SK-N-SH (cell line): Measurements from ENCODE around the gene CRCP. TPM values are rescaled to one million over a fixed set of nuclear protein-coding genes. Genes with fewer than 3 reads are reported as not detected.

Source experiments
- CTCF ChIA-PET: fragments of 300-600, 350-600 bp; formaldehyde crosslinking; extraction: SDS; loops from one replicate; lab custom pipeline; 2021; lab: Yijun Ruan, JAX
- POLR2A ChIA-PET: fragments of 350-600 bp; sonication (Branson Sonifier 250); formaldehyde crosslinking; extraction: SDS; loops from one replicate; lab custom pipeline; 2020; ENCODE audit warnings: antibody characterized with exemption, inconsistent platforms; lab: Yijun Ruan, JAX
- DNase-seq: peaks from one replicate; pipeline ENCODE4 v3.0.0; 2012
- H2AFZ ChIP-seq: fragments of 200-600 bp; sonication (generic); 2 replicates; pipeline ENCODE4 v1.8.1; 2016; ENCODE audit warnings: antibody characterized with exemption, mild to moderate bottlenecking, low read depth
- H3F3A ChIP-seq: fragments of 200-600 bp; sonication (generic); replicated peaks from 2 replicates; pipeline ENCODE3; 2016; ENCODE audit warnings: antibody characterized with exemption, mild to moderate bottlenecking; ENCODE audit not compliant: insufficient read depth
- H3K27ac ChIP-seq, 2 experiments: fragments of 200-500 bp in 1 of 2; fragments of 200-600 bp in 1 of 2; sonication (Bioruptor generic) in 1 of 2; sonication (generic), shearing (Covaris generic) in 1 of 2; 2 replicates each; pipeline versions ENCODE4 v1.5.1 to v1.6.1; 2014 to 2016; ENCODE audit warnings: low read depth in 2 of 2, inconsistent platforms in 1 of 2, low read length in 1 of 2, mild to moderate bottlenecking in 1 of 2, mixed read lengths in 1 of 2
- H3K27me3 ChIP-seq: fragments of 200-600 bp; sonication (generic), shearing (Covaris generic); 2 replicates; pipeline ENCODE4 v1.6.1; 2016; ENCODE audit warnings: mixed run types; ENCODE audit not compliant: insufficient read depth
- H3K36me3 ChIP-seq, 2 experiments: fragments of 200-500 bp in 1 of 2; fragments of 200-600 bp in 1 of 2; sonication (Bioruptor generic) in 1 of 2; sonication (generic) in 1 of 2; replicated peaks in 1 of 2; 2 replicates each; pipeline versions ENCODE3 to v1.5.1; 2014 to 2016; ENCODE audit warnings: low read length in 1 of 2, mild to moderate bottlenecking in 1 of 2; ENCODE audit not compliant: insufficient read depth in 2 of 2, control insufficient read depth in 1 of 2
- H3K4me1 ChIP-seq, 2 experiments: fragments of 200-500 bp in 1 of 2; fragments of 200-600 bp in 1 of 2; sonication (Bioruptor generic) in 1 of 2; sonication (generic), shearing (Covaris generic) in 1 of 2; 2 replicates each; pipeline versions ENCODE4 v1.5.1 to v1.6.1; 2014 to 2016; ENCODE audit warnings: low read depth in 1 of 2, low read length in 1 of 2, mixed run types in 1 of 2; ENCODE audit not compliant: insufficient read depth in 2 of 2, control insufficient read depth in 1 of 2
- H3K4me2 ChIP-seq: fragments of 200-600 bp; sonication (generic), shearing (Covaris generic); 2 replicates; pipeline ENCODE4 v1.6.1; 2017; ENCODE audit warnings: mixed run types
- H3K4me3 ChIP-seq, 2 experiments: fragments of 200-500 bp in 1 of 2; fragments of 200-600 bp in 1 of 2; sonication (Bioruptor generic) in 1 of 2; sonication (generic), shearing (Covaris generic) in 1 of 2; 2 replicates each; pipeline versions ENCODE4 v1.5.1 to v1.8.1; 2014 to 2016; ENCODE audit warnings: low read depth in 2 of 2, inconsistent platforms in 1 of 2, low read length in 1 of 2, mild to moderate bottlenecking in 1 of 2, mixed read lengths in 1 of 2, moderate library complexity in 1 of 2
- H3K79me2 ChIP-seq: fragments of 200-600 bp; sonication (generic); 2 replicates; pipeline ENCODE4 v1.8.1; 2017; ENCODE audit warnings: mild to moderate bottlenecking; ENCODE audit not compliant: insufficient read depth
- H3K9ac ChIP-seq: fragments of 200-600 bp; sonication (generic); 2 replicates; pipeline ENCODE4 v1.6.1; 2017; ENCODE audit warnings: mixed run types
- H3K9me2 ChIP-seq: fragments of 200-600 bp; sonication (generic); 2 replicates; pipeline ENCODE4 v1.6.1; 2017; ENCODE audit warnings: mixed run types
- H3K9me3 ChIP-seq: fragments of 200-600 bp; sonication (generic); 2 replicates; pipeline ENCODE4 v1.6.1; 2017; ENCODE audit warnings: mixed run types, mild to moderate bottlenecking, moderate library complexity
- H4K20me1 ChIP-seq: fragments of 200-600 bp; sonication (generic); 2 replicates; pipeline ENCODE4 v1.6.1; 2017; ENCODE audit warnings: mild to moderate bottlenecking, mixed run types; ENCODE audit not compliant: insufficient read depth
- EP300 ChIP-seq, 2 experiments: IDR thresholded peaks; 2 replicates each; pipeline versions ENCODE4 v1.4.0 to v1.6.1; 2012; ENCODE audit warnings: borderline replicate concordance in 1 of 2, low read depth in 1 of 2, low read length in 1 of 2
- FOXM1 ChIP-seq: IDR thresholded peaks from 2 replicates; pipeline ENCODE4 v1.4.0; 2012; ENCODE audit warnings: low read depth, mild to moderate bottlenecking
- GABPA ChIP-seq: IDR thresholded peaks from 2 replicates; pipeline ENCODE4 v1.4.0; 2012; ENCODE audit warnings: low read depth, mild to moderate bottlenecking
- GATA2 ChIP-seq: sonication (generic); formaldehyde crosslinking; IDR thresholded peaks from 2 replicates; pipeline ENCODE4 v1.5.0; 2020; ENCODE audit warnings: mild to moderate bottlenecking, missing genetic modification reagents
- JUND ChIP-seq: IDR thresholded peaks from 2 replicates; pipeline ENCODE4 v1.4.0; 2012
- MAX ChIP-seq: IDR thresholded peaks from 2 replicates; pipeline ENCODE4 v1.4.0; 2012; ENCODE audit warnings: low read depth
- MEF2A ChIP-seq: IDR thresholded peaks from 2 replicates; pipeline ENCODE4 v1.4.0; 2012; ENCODE audit warnings: low read depth, borderline replicate concordance
- MXI1 ChIP-seq: IDR thresholded peaks from 2 replicates; pipeline ENCODE4 v1.6.1; 2012; ENCODE audit warnings: mild to moderate bottlenecking, low read depth, low read length, improper control_type of control experiment
- NFIC ChIP-seq: IDR thresholded peaks from 2 replicates; pipeline ENCODE4 v1.4.0; 2012; ENCODE audit warnings: borderline replicate concordance
- POLR2AphosphoS5 ChIP-seq: IDR thresholded peaks from 2 replicates; pipeline ENCODE4 v1.6.1; 2012; ENCODE audit warnings: low read depth, low read length
- RAD21 ChIP-seq: IDR thresholded peaks from 2 replicates; pipeline ENCODE4 v1.6.1; 2012; ENCODE audit warnings: mild to moderate bottlenecking, low read length
- RCOR1 ChIP-seq: fragments of 150-350 bp; IDR thresholded peaks from 2 replicates; pipeline ENCODE4 v1.6.1; 2017; ENCODE audit warnings: antibody characterized with exemption, low read length
- RFX5 ChIP-seq: IDR thresholded peaks from 2 replicates; pipeline ENCODE4 v1.6.1; 2012; ENCODE audit warnings: mild to moderate bottlenecking, improper control_type of control experiment, low read length
- RXRA ChIP-seq: IDR thresholded peaks from 2 replicates; pipeline ENCODE4 v1.4.0; 2012; ENCODE audit warnings: low read depth, mild to moderate bottlenecking, borderline replicate concordance
- SIN3A ChIP-seq: IDR thresholded peaks from 2 replicates; pipeline ENCODE4 v1.6.1; 2012; ENCODE audit warnings: low read depth, mild to moderate bottlenecking, low read length, moderate library complexity, borderline replicate concordance
- SMC3 ChIP-seq: IDR thresholded peaks from 2 replicates; pipeline ENCODE4 v1.6.1; 2012; ENCODE audit warnings: low read depth, low read length, improper control_type of control experiment
- USF1 ChIP-seq: IDR thresholded peaks from 2 replicates; pipeline ENCODE4 v1.4.0; 2012; ENCODE audit warnings: low read depth, borderline replicate concordance
- ZBTB33 ChIP-seq: IDR thresholded peaks from 2 replicates; pipeline ENCODE4 v1.4.0; 2012; ENCODE audit warnings: low read depth, borderline replicate concordance
- WGBS: methylation state at CpG from one replicate; pipeline ENCODE4 v1.1.6; 2017; ENCODE audit warnings: low lambda C conversion rate; 5-methylcytosine and 5-hydroxymethylcytosine counted together
- polyA plus RNA-seq, 3 experiments: library from polyadenylated mRNA; depleted of rRNA; stranded (reverse); fragments of >200 nt; gene quantifications; 2 replicates each; pipeline ENCODE4 v1.2.3, GENCODE V29; 2012
- TF ChIP-seq, protein P1 (sequence below): fragments of 200-600 bp; sonication (generic); IDR thresholded peaks from 2 replicates; pipeline ENCODE4 v1.6.1; 2017; ENCODE audit warnings: antibody characterized with exemption, mild to moderate bottlenecking, moderate library complexity
- TF ChIP-seq, protein P2 (sequence below): fragments of 150-350 bp; IDR thresholded peaks from 2 replicates; pipeline ENCODE4 v1.6.1; 2016; ENCODE audit warnings: mild to moderate bottlenecking, low read depth, low read length
- TF ChIP-seq, protein P3 (sequence below): IDR thresholded peaks from 2 replicates; pipeline ENCODE4 v1.6.1; 2012; ENCODE audit warnings: mild to moderate bottlenecking, low read depth, low read length, moderate library complexity
- TF ChIP-seq, protein P4 (sequence below): IDR thresholded peaks from 2 replicates; pipeline ENCODE4; 2012

Gene CRCP
- polyA plus RNA-seq, 1 of the 3 experiments (the other 2 are of a cell fraction) = 34.0 TPM

DNA sequence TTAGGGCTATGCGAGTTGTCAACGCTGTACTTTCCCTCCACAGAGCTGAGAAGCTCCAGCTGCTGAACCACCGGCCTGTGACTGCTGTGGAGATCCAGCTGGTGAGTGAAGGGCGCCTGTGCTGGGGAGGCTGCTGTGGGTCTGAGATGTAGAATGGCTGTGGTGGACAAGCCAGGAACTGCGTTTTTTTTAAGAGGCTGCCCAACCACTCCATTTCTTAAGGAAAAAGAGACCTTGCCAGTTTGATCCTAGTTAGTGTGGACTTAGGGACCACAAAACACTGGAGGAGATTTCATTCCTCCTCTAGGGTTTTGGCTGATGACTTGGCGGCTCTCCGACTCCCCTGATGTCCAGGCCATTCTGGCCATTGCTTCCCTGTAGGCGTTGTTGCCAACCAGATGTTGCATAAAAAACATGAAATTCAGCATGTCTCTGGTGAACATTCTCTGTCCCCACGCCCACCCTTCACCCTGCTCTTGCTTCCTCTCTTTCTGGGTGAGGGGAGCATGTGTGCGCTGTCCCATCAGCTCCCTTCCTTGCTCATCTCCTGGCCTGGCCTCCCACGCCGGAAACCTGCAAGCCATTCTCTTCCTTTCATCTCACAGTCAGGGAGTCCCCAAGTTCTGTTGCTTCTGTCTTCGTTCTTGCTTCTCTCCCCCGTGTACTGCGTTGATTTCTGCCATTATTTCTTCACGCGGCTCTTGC, 30.9 kb downstream of the CRCP start:
- 86% methylated on average over 17 of the region's 17 CpGs for WGBS
- peaks cover 24% of the 10 kb centered on the region for H3F3A ChIP-seq
- H3K36me3 ChIP-seq = peaks cover 31 to 40% of the 10 kb centered on the region in 2 experiments
- peaks cover 9 to 61% of the 10 kb centered on the region in 2 experiments for H3K4me1 ChIP-seq
- no peak overlapping the region for H2AFZ ChIP-seq
- H3K27ac ChIP-seq = peak overlapping the region; percentile 47 to 88; a peak in 3 of 4 replicates
- H3K4me3 ChIP-seq = no peak overlapping the region
- ChIA-PET POLR2A (interaction anchor here (1.1 kb wide), 1 partner anchor 348 kb away, joined by 4 read pairs; no protein-coding TSS in a partner anchor), CTCF (interaction anchor here (1.0 kb wide), 1 partner anchor 59 kb away, joined by 6 read pairs; the partner anchor contains the start of gene TPST1)
- no peak overlapping the region for H3K9ac ChIP-seq
- no peaks in the 10 kb centered on the region for H3K27me3 ChIP-seq
- no peaks in the 10 kb centered on the region for H3K9me2 ChIP-seq
- peak; percentile 60 for DNase-seq
- TF ChIP-seq EP300 (IDR thresholded peaks at IDR 0.05; ENCODE audit: borderline replicate concordance in 1 of 2, low read depth in 1 of 2, low read length in 1 of 2) (peak in 1 of 2 experiments; percentile 31; a peak in 2 of 4 replicates), RXRA (no peak), POLR2AphosphoS5 (no peak), GATA2 (CRISPR knock-in tag) (no peak), ZBTB33 (no peak), RAD21 (peak; percentile 17; the same call in 1 of the 2 replicates), GABPA (no peak), JUND (no peak), MEF2A (no peak), FOXM1 (no peak), NFIC (no peak), MAX (no peak), MXI1 (peak; percentile 30; the same call in 1 of the 2 replicates), USF1 (no peak), RCOR1 (0 out of 2 replicates have a peak, but pooled peaks have one; percentile 31), SIN3A (no peak), RFX5 (no peak), SMC3 (no peak)
- TF ChIP-seq, protein P1, sequence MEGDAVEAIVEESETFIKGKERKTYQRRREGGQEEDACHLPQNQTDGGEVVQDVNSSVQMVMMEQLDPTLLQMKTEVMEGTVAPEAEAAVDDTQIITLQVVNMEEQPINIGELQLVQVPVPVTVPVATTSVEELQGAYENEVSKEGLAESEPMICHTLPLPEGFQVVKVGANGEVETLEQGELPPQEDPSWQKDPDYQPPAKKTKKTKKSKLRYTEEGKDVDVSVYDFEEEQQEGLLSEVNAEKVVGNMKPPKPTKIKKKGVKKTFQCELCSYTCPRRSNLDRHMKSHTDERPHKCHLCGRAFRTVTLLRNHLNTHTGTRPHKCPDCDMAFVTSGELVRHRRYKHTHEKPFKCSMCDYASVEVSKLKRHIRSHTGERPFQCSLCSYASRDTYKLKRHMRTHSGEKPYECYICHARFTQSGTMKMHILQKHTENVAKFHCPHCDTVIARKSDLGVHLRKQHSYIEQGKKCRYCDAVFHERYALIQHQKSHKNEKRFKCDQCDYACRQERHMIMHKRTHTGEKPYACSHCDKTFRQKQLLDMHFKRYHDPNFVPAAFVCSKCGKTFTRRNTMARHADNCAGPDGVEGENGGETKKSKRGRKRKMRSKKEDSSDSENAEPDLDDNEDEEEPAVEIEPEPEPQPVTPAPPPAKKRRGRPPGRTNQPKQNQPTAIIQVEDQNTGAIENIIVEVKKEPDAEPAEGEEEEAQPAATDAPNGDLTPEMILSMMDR = no peak; the same call in 1 of the 2 replicates
- TF ChIP-seq, protein P2, sequence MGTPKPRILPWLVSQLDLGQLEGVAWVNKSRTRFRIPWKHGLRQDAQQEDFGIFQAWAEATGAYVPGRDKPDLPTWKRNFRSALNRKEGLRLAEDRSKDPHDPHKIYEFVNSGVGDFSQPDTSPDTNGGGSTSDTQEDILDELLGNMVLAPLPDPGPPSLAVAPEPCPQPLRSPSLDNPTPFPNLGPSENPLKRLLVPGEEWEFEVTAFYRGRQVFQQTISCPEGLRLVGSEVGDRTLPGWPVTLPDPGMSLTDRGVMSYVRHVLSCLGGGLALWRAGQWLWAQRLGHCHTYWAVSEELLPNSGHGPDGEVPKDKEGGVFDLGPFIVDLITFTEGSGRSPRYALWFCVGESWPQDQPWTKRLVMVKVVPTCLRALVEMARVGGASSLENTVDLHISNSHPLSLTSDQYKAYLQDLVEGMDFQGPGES = no peak
- TF ChIP-seq, protein P3, sequence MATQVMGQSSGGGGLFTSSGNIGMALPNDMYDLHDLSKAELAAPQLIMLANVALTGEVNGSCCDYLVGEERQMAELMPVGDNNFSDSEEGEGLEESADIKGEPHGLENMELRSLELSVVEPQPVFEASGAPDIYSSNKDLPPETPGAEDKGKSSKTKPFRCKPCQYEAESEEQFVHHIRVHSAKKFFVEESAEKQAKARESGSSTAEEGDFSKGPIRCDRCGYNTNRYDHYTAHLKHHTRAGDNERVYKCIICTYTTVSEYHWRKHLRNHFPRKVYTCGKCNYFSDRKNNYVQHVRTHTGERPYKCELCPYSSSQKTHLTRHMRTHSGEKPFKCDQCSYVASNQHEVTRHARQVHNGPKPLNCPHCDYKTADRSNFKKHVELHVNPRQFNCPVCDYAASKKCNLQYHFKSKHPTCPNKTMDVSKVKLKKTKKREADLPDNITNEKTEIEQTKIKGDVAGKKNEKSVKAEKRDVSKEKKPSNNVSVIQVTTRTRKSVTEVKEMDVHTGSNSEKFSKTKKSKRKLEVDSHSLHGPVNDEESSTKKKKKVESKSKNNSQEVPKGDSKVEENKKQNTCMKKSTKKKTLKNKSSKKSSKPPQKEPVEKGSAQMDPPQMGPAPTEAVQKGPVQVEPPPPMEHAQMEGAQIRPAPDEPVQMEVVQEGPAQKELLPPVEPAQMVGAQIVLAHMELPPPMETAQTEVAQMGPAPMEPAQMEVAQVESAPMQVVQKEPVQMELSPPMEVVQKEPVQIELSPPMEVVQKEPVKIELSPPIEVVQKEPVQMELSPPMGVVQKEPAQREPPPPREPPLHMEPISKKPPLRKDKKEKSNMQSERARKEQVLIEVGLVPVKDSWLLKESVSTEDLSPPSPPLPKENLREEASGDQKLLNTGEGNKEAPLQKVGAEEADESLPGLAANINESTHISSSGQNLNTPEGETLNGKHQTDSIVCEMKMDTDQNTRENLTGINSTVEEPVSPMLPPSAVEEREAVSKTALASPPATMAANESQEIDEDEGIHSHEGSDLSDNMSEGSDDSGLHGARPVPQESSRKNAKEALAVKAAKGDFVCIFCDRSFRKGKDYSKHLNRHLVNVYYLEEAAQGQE = no peak
- TF ChIP-seq, protein P4, sequence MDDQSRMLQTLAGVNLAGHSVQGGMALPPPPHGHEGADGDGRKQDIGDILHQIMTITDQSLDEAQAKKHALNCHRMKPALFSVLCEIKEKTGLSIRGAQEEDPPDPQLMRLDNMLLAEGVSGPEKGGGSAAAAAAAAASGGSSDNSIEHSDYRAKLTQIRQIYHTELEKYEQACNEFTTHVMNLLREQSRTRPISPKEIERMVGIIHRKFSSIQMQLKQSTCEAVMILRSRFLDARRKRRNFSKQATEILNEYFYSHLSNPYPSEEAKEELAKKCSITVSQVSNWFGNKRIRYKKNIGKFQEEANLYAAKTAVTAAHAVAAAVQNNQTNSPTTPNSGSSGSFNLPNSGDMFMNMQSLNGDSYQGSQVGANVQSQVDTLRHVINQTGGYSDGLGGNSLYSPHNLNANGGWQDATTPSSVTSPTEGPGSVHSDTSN = no peak
- H3K79me2 ChIP-seq = peaks cover 17% of the 10 kb centered on the region; the same call in 1 of the 2 replicates
- no peak overlapping the region for H3K4me2 ChIP-seq
- H3K9me3 ChIP-seq = no peaks in the 10 kb centered on the region
- H4K20me1 ChIP-seq = no peaks in the 10 kb centered on the region
